GM12878 (cell line): ENCODE results near the gene ACTL10. TPM values are rescaled to one million over a fixed set of nuclear protein-coding genes. Genes with fewer than 3 reads are reported as not detected.
A peak's percentile ranks its signal among the peaks of the same experiment; 100 is the strongest.

ENCODE experiments used
- ATAC-seq: fragments of 200-7000 bp; cut with Tn5 transposase; 3 replicates; pipeline ENCODE4 v1.9.1; 2020; ENCODE audit warnings: mild to moderate bottlenecking, moderate library complexity
- BruUV-seq: library from RNA; stranded (reverse); fragments of 400-500 nt; replicated peaks from 2 replicates; lab custom pipeline; 2021; lab: Mats Ljungman, UMichigan
- CTCF ChIA-PET: fragments of 300-600 bp; sonication (Branson Sonifier 250); formaldehyde crosslinking; extraction: SDS; loops from one replicate; lab custom pipeline; 2021; ENCODE audit warnings: inconsistent platforms; lab: Yijun Ruan, JAX
- POLR2A ChIA-PET: fragments of 350-600 bp; formaldehyde crosslinking; extraction: SDS; loops from one replicate; lab custom pipeline; 2021; ENCODE audit warnings: inconsistent platforms; lab: Charles Lee
- RAD21 ChIA-PET: fragments of 300-600 bp; sonication (Branson Sonifier 250); formaldehyde crosslinking; loops from one replicate; lab custom pipeline; 2023; ENCODE audit warnings: antibody characterized with exemption; ENCODE audit not compliant: unreplicated experiment; lab: Charles Lee
- SMC1A ChIA-PET: fragments of 300-600 bp; sonication (Branson Sonifier 250); formaldehyde crosslinking; loops from one replicate; lab custom pipeline; 2023; ENCODE audit not compliant: unreplicated experiment, uncharacterized antibody; lab: Charles Lee
- DNase-seq: peaks from one replicate; pipeline ENCODE4 v3.0.0-alpha.2; 2011; ENCODE audit warnings: low read depth, low spot score
- FAIRE-seq: peaks from 3 replicates; lab custom pipeline; 2011; peaks lifted over from hg19 to GRCh38; lab: Jason Lieb, UNC
- H2AFZ ChIP-seq: 2 replicates; pipeline ENCODE4 v1.6.0; 2011; ENCODE audit warnings: low read depth, low read length, control low read depth; ENCODE audit not compliant: control insufficient read depth
- H3K27ac ChIP-seq: 2 replicates; pipeline ENCODE4 v1.5.1; 2011; ENCODE audit warnings: control low read depth; ENCODE audit not compliant: control insufficient read depth, insufficient read depth
- H3K27me3 ChIP-seq, 2 experiments: replicated peaks in 1 of 2; 2 replicates each; pipeline versions ENCODE4 v1.6.0 to v1.6.1; 2011; ENCODE audit warnings: low read length in 1 of 2; ENCODE audit not compliant: control insufficient read depth in 2 of 2, insufficient read depth in 2 of 2
- H3K36me3 ChIP-seq, 2 experiments: 2 replicates each; pipeline ENCODE4 v1.5.1; 2011; ENCODE audit warnings: low read length in 1 of 2; ENCODE audit not compliant: control insufficient read depth in 2 of 2, insufficient read depth in 2 of 2
- H3K4me1 ChIP-seq: 2 replicates; pipeline ENCODE4 v1.6.1; 2011; ENCODE audit warnings: mild to moderate bottlenecking, low read length, moderate library complexity, mixed read lengths; ENCODE audit not compliant: control insufficient read depth, insufficient read depth
- H3K4me2 ChIP-seq: 2 replicates; pipeline ENCODE4 v1.6.0; 2011; ENCODE audit warnings: control low read depth; ENCODE audit not compliant: control insufficient read depth, insufficient read depth
- H3K4me3 ChIP-seq: fragments of 200-600 bp; sonication (generic); 2 replicates; pipeline ENCODE4 v1.5.1; 2016
- H3K79me2 ChIP-seq: 2 replicates; pipeline ENCODE4 v1.6.0; 2011; ENCODE audit warnings: low read length; ENCODE audit not compliant: control insufficient read depth, insufficient read depth
- H3K9ac ChIP-seq: 2 replicates; pipeline ENCODE4 v1.8.0; 2011; ENCODE audit warnings: low read length, control low read depth, mixed read lengths; ENCODE audit not compliant: control insufficient read depth, insufficient read depth
- H3K9me3 ChIP-seq: replicated peaks from 3 replicates; pipeline ENCODE4 v1.5.1; 2011; ENCODE audit warnings: mild to moderate bottlenecking, low read length; ENCODE audit not compliant: control insufficient read depth, insufficient read depth
- H4K20me1 ChIP-seq: 2 replicates; pipeline ENCODE4 v1.6.0; 2011; ENCODE audit not compliant: control insufficient read depth, insufficient read depth
- ATF7 ChIP-seq: fragments of 450-650 bp; IDR thresholded peaks from 2 replicates; pipeline ENCODE4 v1.6.1; 2016; ENCODE audit warnings: low read depth, mild to moderate bottlenecking
- EGR1 ChIP-seq, 2 experiments: IDR thresholded peaks; 1 replicate in 1 of 2; 2 replicates in 1 of 2; pipeline ENCODE4 v1.6.1; 2011 to 2012; ENCODE audit warnings: low read depth in 2 of 2, low read length in 2 of 2, borderline replicate concordance in 1 of 2, mild to moderate bottlenecking in 1 of 2, moderate library complexity in 1 of 2
- GATAD2B ChIP-seq: fragments of 450-650 bp; conservative IDR thresholded peaks from 2 replicates; pipeline ENCODE4 v1.6.1; 2017; ENCODE audit warnings: low read depth, mild to moderate bottlenecking, moderate library complexity
- IRF5 ChIP-seq: fragments of 450-650 bp; IDR thresholded peaks from 2 replicates; pipeline ENCODE4 v1.6.1; 2017; ENCODE audit warnings: borderline replicate concordance
- MEF2A ChIP-seq: IDR thresholded peaks from 2 replicates; pipeline ENCODE4 v1.6.1; 2011; ENCODE audit warnings: low read depth, mild to moderate bottlenecking, low read length, moderate library complexity; ENCODE audit not compliant: insufficient read depth
- MTA3 ChIP-seq: IDR thresholded peaks from 2 replicates; pipeline ENCODE4 v1.6.1; 2012; ENCODE audit warnings: low read length, inconsistent platforms, borderline replicate concordance
- NFYA ChIP-seq: IDR thresholded peaks from 2 replicates; pipeline ENCODE4 v1.6.1; 2011; ENCODE audit warnings: low read depth, mild to moderate bottlenecking, low read length, improper control_type of control experiment, borderline replicate concordance
- NR2C1 ChIP-seq: fragments of 450-650 bp; IDR thresholded peaks from 2 replicates; pipeline ENCODE4 v1.6.1; 2017; ENCODE audit warnings: antibody characterized with exemption, mild to moderate bottlenecking, moderate library complexity
- PAX5 ChIP-seq: IDR thresholded peaks from 2 replicates; pipeline ENCODE4 v1.6.1; 2011; ENCODE audit warnings: low read depth, low read length, borderline replicate concordance
- SIN3A ChIP-seq: IDR thresholded peaks from 2 replicates; pipeline ENCODE4 v1.6.1; 2012; ENCODE audit warnings: low read depth, low read length, improper control_type of control experiment
- SREBF2 ChIP-seq: IDR thresholded peaks from 2 replicates; pipeline ENCODE4 v1.6.1; 2012; ENCODE audit warnings: mild to moderate bottlenecking, low read length
- STAT1 ChIP-seq: fragments of 450-650 bp; conservative IDR thresholded peaks from 2 replicates; pipeline ENCODE4 v1.6.1; 2014; ENCODE audit warnings: antibody characterized with exemption, mild to moderate bottlenecking
- WGBS: methylation state at CpG from one replicate; pipeline ENCODE4 v1.1.6; 2016; ENCODE audit warnings: low lambda C conversion rate; ENCODE audit not compliant: insufficient replicate concordance, insufficient coverage; ENCODE audit errors: missing lambda C conversion rate; 5-methylcytosine and 5-hydroxymethylcytosine counted together
- in situ Hi-C: fragments of 300-500 bp; cut with MboI; formaldehyde crosslinking; loops from 9 replicates; pipeline ENCODE4 v1.14.3; 2018; ENCODE audit warnings: mixed read lengths
- intact Hi-C: fragments of 100-400 bp; cut with micrococcal nuclease; formaldehyde crosslinking; loops from one replicate; pipeline ENCODE4 v1.14.2; 2022; ENCODE audit not compliant: unreplicated experiment
- polyA plus RNA-seq, 11 experiments: library from polyadenylated mRNA; depleted of rRNA in 4 of 11; unstranded in 6 of 11; stranded (reverse) in 5 of 11; fragments of >200 nt; fragmentation: Nextera tagmentation in 4 of 11; fragmentation: Illumina TruSeq in 1 of 11; extraction: Ambion mirVana in 4 of 11; extraction: Trizol in 1 of 11; gene quantifications; 1 replicate in 1 of 11; 2 replicates in 10 of 11; pipeline versions ENCODE4 v1.2.1 to v1.2.3, GENCODE V29; 2011 to 2016; ENCODE audit warnings: inconsistent platforms in 2 of 11, missing spikeins in 2 of 11, low read depth in 1 of 11
- total RNA-seq, 4 experiments: library from RNA; depleted of rRNA in 3 of 4; stranded (reverse); fragments of >200 nt in 3 of 4; fragmentation: Illumina TruSeq in 1 of 4; extraction: Trizol in 1 of 4; gene quantifications; 2 replicates each; pipeline versions ENCODE4 v1.2.1 to v1.2.3, GENCODE V29; 2013 to 2021

The ACTL10 gene
- total and polyA plus RNA-seq, 10 of the 15 experiments (the other 5 are each of a cell fraction or from before 2014, with no cell fraction given), result 0.12 to 5.0 (median 0.89) TPM

- in situ Hi-C loops, result no loop called here
- Histone ChIP-seq H3K9ac (no peak overlapping the region), H3K9me3 (no peaks in the 10 kb centered on the region), H3K27ac (no peak overlapping the region), H3K27me3 (no peaks in the 10 kb centered on the region), H3K4me3 (no peak overlapping the region), H3K79me2 (peaks cover 2% of the 10 kb centered on the region), H3K4me1 (peaks cover 24% of the 10 kb centered on the region), H3K4me2 (no peak overlapping the region), H3K36me3 (no peaks in the 10 kb centered on the region), H2AFZ (no peak overlapping the region), H4K20me1 (peaks cover 4% of the 10 kb centered on the region; the same call in 1 of the 2 replicates)
- intact Hi-C loops, result loop anchor here (10.0 kb wide), 1 partner anchor 456 kb away; no protein-coding TSS in a partner anchor
- ChIA-PET POLR2A (interaction anchor here (0.7 to 1.1 kb wide), 2 partner anchors 12 to 148 kb away, joined by 3 read pairs; no protein-coding TSS in a partner anchor), RAD21 (interaction anchor here (0.6 to 3.3 kb wide), 10 partner anchors 10 to 211 kb away, joined by 3 to 25 read pairs (median 3); no protein-coding TSS in a partner anchor), SMC1A (interaction anchor here (1.3 to 4.0 kb wide), 8 partner anchors 16 to 267 kb away, joined by 3 to 20 read pairs (median 5); partner anchors contain the start of gene CDK5RAP1), CTCF (interaction anchor here (1.1 to 4.1 kb wide), 8 partner anchors 11 to 267 kb away, joined by 4 to 43 read pairs (median 18); partner anchors contain the start of gene CDK5RAP1)
- no peak for TF ChIP-seq MTA3
- peak; percentile 42; the same call in 1 of the 2 replicates for TF ChIP-seq PAX5
- no peak for TF ChIP-seq SREBF2
- no TSS peak for BruUV-seq
- ATAC-seq (no peak), DNase-seq (no peak), FAIRE-seq (no peak)
- 38% methylated on average over 5 of the region's 5 CpGs for WGBS
These were observed 2.5 kb downstream of the ACTL10 start for GRCh38 chr20:33669224-33669623.

- Histone ChIP-seq H3K27ac (no peak overlapping the region), H2AFZ (no peak overlapping the region), H3K4me1 (peaks cover 22% of the 10 kb centered on the region), H3K9me3 (no peaks in the 10 kb centered on the region), H3K27me3 (no peaks in the 10 kb centered on the region), H3K9ac (no peak overlapping the region), H3K4me3 (no peak overlapping the region), H3K4me2 (no peak overlapping the region), H3K79me2 (peaks cover 2% of the 10 kb centered on the region), H3K36me3 (no peaks in the 10 kb centered on the region), H4K20me1 (peaks cover 4% of the 10 kb centered on the region; the same call in 1 of the 2 replicates)
- POLR2A ChIA-PET, result interaction anchor here (1.1 kb wide), 1 partner anchor 12 kb away, joined by 3 read pairs; no protein-coding TSS in a partner anchor
- 89% methylated on average over 13 of the region's 13 CpGs for WGBS
- FAIRE-seq (no peak), DNase-seq (no peak), ATAC-seq (no peak)
- intact Hi-C loops (loop anchor here (10.0 kb wide), 1 partner anchor 455 kb away; no protein-coding TSS in a partner anchor), in situ Hi-C loops (no loop called here)
- RAD21 ChIA-PET, result interaction anchor here (0.5 to 2.2 kb wide), 5 partner anchors 10 to 708 kb away, joined by 3 to 6 read pairs (median 3); no protein-coding TSS in a partner anchor
- SMC1A ChIA-PET, result no interaction called here
- CTCF ChIA-PET, result interaction anchor here (3.5 to 3.9 kb wide), 2 partner anchors 10 to 212 kb away, joined by 36 to 43 read pairs; no protein-coding TSS in a partner anchor
- no TSS peak for BruUV-seq
- TF ChIP-seq STAT1 (no peak), GATAD2B (no peak), ATF7 (no peak), EGR1 (IDR thresholded peaks at IDR 0.05; ENCODE audit: borderline replicate concordance in 1 of 2, low read depth in 2 of 2, low read length in 2 of 2) (no peak), NR2C1 (no peak), SIN3A (no peak), MEF2A (no peak), NFYA (no peak), IRF5 (no peak)
These were observed 3.3 kb downstream of the ACTL10 start for GRCh38 chr20:33669873-33670640.
